ENCODE data around the gene CPE. TPM values are rescaled to one million over a fixed set of nuclear protein-coding genes. Genes with fewer than 3 reads are reported as not detected.

Gene CPE
- total RNA-seq, 1 donor from 2014 or later, result 0.26 TPM

DNA sequence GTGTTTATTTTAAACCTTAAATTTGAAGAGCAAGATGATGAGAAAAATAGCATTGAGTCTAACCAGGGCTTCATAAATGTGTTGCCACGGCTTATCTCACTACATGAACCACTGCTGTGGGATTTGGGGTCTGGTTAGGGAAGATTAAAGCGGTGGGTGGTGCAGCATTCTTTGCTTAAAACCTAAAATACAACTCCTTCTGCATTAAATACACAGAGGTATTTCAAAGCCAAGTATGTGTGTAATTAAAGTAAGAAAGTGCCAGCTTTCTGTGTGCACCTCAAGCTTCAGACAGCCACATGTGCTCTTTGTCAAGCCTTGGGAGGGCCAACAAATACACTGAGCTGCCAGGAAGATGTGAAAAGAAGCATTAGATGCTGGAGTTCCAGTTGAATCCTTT lies 128.0 kb downstream of the CPE start:
- DNase-seq (ENCODE audit: low read depth in 2 of 2), result no peak

DNA sequence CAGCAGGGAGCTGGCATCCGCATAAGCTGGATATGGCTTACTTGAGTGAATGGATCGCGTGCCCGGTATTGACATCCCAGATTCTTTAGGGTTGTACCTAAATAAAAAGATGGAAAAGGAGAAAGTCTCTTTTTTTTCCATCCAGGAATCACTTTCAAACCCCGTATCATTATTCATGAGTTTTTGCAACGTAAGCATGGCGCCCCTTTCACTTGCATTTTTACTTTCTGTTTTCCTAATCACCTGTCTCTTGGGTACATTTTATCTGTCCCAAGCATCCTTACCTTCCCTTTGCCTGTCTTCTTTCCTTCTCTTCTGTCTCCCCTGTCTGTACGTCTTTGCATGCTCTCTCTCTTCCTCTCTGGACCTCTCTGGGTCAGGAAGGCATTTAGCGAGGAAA lies 128.6 kb downstream of the CPE start:
- no peak for DNase-seq (ENCODE audit: low read depth in 2 of 2)

GRCh38 chr4:165508372-165509120 lies 129.7 kb downstream of the CPE start:
- DNase-seq (ENCODE audit: low read depth in 2 of 2), result no peak

DNA sequence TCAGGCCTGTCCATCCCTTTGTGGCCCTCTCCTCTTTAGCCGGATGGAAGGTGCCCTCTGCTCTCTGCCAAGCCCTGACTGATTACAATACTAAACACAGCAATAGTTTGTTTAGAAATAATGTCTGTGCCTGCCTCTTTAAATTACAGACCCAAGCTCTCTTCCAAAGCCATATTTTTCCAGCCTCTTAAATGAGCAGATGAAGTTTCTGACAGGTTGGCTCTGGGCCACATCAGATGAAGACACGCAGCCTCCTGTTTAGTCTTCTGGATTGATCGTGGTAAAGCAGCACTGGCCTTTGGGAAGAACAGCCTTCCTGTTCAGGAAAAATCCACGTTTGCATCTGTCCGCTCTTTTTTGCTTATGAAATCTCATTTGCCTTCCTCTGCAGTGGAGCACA lies 133.6 kb downstream of the CPE start:
- DNase-seq (ENCODE audit: low read depth in 2 of 2), result peak in 1 of 2 donors; percentile 78

DNA sequence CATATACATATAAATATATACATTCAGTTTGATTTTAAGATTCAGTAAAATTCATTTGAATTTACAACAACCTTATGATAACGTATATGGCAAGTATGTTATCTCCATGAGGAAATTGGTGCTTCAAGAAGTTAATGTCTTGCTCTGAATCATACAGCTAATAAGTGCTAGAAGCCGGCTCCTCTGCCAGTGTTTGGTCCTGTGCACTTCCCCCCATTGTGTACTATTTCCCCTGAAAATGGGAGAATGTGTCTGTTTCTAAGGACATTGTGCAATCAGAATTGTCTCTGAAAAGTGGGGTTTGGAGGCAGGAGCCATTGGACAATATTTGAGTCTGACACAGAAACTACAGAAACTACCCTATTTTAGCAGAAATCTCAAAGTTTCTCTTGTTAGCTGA lies 135.9 kb downstream of the CPE start:
- peak; percentile 55 to 80 for DNase-seq (ENCODE audit: low read depth in 2 of 2)

DNA sequence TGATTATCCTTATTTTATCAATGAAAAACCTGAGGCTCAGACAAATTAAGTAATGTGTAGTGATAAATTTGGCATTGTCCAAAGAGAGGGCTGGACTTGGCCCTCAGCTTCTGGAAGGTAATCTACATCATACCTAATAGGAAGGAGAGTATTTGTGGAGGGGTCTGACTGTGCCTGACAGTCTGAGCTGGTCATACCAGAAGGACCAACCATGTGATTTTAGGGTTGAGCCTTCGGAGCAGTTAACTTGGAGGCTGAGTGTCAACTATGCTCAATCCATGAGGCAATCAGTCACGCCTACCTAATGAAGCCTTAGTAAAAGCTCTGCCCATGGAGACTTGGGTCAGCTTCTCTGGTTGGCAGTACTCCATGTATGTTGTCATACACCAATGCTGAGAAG lies 136.4 kb downstream of the CPE start:
- peak in 1 of 2 donors; percentile 10 for DNase-seq (ENCODE audit: low read depth in 2 of 2)

DNA sequence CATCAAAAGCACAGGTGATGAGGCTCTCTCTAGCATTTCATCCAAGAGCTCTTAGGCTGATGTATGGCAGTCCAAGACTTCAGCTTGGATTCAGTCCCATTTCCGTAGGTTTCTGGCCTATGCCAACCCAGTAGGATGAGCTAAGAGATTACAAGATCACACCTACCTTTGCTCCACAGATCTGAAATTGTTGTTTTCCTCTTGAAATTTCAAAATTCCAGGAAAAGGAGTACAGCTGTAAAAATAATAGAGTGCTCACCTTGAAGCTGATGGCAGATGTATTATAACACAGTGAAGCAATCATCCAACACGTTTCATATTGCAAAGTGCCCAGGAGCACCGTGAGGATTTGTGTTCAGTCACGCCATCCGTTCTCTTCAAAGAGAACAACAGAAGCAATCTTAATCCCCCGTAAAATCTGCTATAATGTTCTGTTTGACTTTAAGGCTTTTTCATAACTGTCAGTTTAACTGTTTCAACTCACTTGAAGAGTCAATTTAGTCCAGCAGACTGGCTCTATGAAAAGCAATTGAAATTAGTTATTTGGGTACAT lies 137.5 kb downstream of the CPE start:
- DNase-seq (ENCODE audit: low read depth in 2 of 2), result peak; percentile 8 to 73

GRCh38 chr4:165517216-165517615 lies 138.4 kb downstream of the CPE start:
- DNase-seq (ENCODE audit: low read depth in 2 of 2), result no peak

- no peak for DNase-seq (ENCODE audit: low read depth in 2 of 2)
Observed at GRCh38 chr4:165518024-165518616, 139.3 kb downstream of the CPE start.

DNA sequence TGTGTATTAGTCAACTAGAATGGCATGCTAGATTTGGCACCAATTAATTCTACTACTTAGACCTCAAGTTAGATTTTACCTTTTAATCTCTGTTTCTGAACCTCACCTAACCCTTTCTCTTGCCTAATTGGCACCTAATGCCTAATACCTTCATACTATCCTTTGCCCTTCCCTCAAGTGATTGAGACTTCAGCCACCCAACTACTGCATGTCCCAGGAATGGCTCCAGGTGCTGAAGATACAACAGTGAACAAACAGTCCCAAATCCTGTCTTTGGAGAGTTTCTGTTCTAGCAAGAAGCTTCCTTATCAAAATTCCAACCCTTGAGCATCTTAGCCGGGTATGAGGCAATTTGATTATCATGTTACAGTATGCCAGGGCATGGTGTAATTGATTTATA lies 139.9 kb downstream of the CPE start:
- no peak for DNase-seq (ENCODE audit: low read depth in 2 of 2)

GRCh38 chr4:165519591-165519990 lies 140.8 kb downstream of the CPE start:
- DNase-seq (ENCODE audit: low read depth in 2 of 2), result no peak

DNA sequence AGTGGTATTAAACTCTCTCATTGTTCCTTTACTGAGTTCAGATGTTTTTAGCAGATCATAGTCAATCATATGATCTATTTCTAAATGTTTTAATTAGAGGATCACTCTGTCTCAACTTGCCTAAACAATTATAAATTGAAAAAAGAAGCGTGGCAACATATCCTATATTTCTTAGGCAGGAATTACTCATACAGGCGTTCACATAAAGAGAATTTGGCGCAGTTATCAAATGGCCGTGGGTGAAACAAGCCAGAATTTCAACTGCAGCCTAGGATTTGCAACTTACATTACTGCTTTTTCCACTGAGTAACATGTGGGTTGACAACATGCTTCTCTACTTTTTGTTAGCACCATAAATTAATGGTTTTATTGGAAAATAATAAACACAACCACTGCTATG lies 141.3 kb downstream of the CPE start:
- DNase-seq (ENCODE audit: low read depth in 2 of 2), result no peak

- DNase-seq (ENCODE audit: low read depth in 2 of 2), result no peak
Observed at GRCh38 chr4:165522050-165522449, 143.2 kb downstream of the CPE start.

DNA sequence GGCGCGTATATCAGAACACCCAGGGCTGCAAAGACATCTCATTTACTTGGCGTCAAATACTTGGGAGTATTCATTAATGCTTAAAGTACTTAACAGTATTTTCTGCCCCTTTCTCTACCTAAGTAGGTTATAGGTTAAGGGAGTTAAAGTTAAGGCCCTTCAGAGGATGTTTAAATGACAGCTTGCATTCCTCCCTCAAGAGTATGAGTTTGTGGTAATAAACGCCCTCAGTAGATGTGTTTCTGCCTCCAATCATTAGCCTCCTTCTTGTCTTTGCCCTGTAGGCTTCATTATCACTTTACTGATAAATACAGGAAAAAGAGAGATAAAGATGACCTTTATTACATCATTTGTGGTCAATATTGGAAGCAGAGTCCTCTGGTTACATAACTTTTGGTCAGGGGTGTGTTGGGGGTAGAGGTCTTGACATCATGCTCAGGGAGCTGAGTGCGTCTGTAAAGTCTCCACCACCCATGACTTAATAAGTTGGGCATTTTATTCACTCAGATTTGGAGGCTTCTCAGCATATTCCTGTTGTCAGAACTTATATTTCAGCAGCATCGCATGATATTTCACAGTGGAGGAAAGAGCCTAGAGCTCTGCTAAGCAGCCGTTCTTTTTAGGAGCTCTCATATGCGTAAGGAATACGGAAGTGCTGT lies 145.9 kb downstream of the CPE start:
- DNase-seq (ENCODE audit: low read depth in 2 of 2), result no peak

GRCh38 chr4:165532976-165533375 lies 154.2 kb downstream of the CPE start:
- no peak for DNase-seq (ENCODE audit: low read depth in 2 of 2)

GRCh38 chr4:165537028-165537648 lies 158.3 kb downstream of the CPE start:
- DNase-seq (ENCODE audit: low read depth in 2 of 2), result peak; percentile 66 to 73

GRCh38 chr4:165539801-165540200 lies 161.0 kb downstream of the CPE start:
- DNase-seq (ENCODE audit: low read depth in 2 of 2), result no peak

GRCh38 chr4:165540206-165540830 lies 161.5 kb downstream of the CPE start:
- DNase-seq (ENCODE audit: low read depth in 2 of 2), result no peak

DNA sequence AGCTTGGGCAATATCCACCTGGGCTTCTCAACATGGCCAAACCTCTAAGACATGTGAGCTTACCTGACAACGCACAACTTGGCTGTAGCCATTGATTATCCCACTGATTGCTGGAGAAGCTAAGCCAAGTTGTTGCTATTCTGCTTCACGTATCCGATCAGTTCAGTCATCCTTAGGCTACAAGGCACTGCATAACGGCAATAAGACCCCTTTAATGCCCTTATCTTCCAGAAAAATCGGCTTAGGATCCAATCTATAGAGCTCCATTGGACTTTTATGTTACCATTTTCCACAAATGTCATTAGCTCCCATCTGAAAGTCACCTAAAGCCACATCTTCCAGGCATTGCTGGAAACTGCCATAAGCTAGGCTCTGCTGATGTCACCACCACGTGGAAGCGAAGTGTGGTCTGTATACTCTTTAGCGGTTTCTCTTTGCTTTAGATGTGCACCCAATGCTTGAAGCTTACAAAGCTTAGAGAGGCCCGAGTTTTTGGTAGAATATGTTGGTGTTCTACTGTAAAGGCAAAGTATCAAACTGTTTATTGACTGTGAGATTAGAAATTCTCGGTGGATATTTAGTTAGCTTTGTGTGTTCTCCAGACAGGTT lies 163.1 kb downstream of the CPE start:
- DNase-seq (ENCODE audit: low read depth in 2 of 2), result no peak

DNA sequence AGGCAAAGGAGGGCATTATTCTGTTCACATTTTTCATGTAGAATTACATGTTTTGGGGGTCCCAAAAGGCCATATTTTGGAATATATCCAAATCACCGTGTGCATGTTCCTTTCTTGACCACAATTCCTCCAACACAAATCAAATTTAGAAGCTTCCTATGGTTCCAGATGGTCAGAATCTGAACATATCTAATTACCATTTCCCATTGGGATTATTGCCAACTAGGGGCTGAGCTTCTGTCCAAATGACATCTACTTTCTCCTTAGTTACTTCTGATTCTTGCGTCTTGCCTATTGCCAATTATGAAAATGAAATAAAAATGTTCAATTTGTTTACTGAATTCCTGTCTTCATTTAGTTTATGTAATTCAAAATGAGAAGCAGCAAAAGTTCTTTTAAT lies 163.7 kb downstream of the CPE start:
- no peak for DNase-seq (ENCODE audit: low read depth in 2 of 2)

Data from dermis microvascular lymphatic vessel endothelial cell (primary cell).